Ascending aorta (tissue), 2 donors: ENCODE measurements around the gene MIPEP. TPM values are rescaled to one million over a fixed set of nuclear protein-coding genes. Genes with fewer than 3 reads are reported as not detected.

Experiments
- DNase-seq, 2 donors: peaks; one replicate each; pipeline ENCODE4 v3.0.0-alpha.2; 2019; ENCODE audit warnings: low spot score in 2 of 2
- H3K27ac ChIP-seq, 2 donors: fragments of 200-600 bp; sonication (generic); one replicate each; pipeline ENCODE4 v1.5.1; 2016 to 2017; ENCODE audit warnings: mild to moderate bottlenecking in 1 of 2
- H3K27me3 ChIP-seq: fragments of 200-600 bp; sonication (generic); one replicate; pipeline ENCODE4 v1.5.1; 2017
- H3K36me3 ChIP-seq, 2 donors: fragments of 200-600 bp; sonication (generic); one replicate each; pipeline ENCODE4 v1.5.1; 2016
- H3K4me1 ChIP-seq, 2 donors: fragments of 200-600 bp; sonication (generic); one replicate each; pipeline ENCODE4 v1.5.1; 2016 to 2017; ENCODE audit warnings: mild to moderate bottlenecking in 1 of 2
- H3K4me3 ChIP-seq, 2 donors: fragments of 200-600 bp; sonication (generic); one replicate each; pipeline ENCODE4 v1.5.1; 2016 to 2017; ENCODE audit warnings: mild to moderate bottlenecking in 1 of 2
- H3K9me3 ChIP-seq, 2 donors: fragments of 200-600 bp; sonication (generic); one replicate each; pipeline ENCODE4 v1.5.1; 2016
- CTCF ChIP-seq, 3 experiments: fragments of 200-600 bp in 2 of 3; fragments of 450-650 bp in 1 of 3; sonication (generic) in 2 of 3; IDR thresholded peaks; one replicate each; pipeline ENCODE4 v1.5.1; 2016 to 2019; ENCODE audit warnings: antibody characterized with exemption in 3 of 3, mild to moderate bottlenecking in 1 of 3, moderate library complexity in 1 of 3
- intact Hi-C: fragments of 100-400 bp; cut with DNase I; formaldehyde crosslinking; loops from one replicate; pipeline ENCODE4 v1.15.1; 2023
- total RNA-seq: library from RNA; depleted of rRNA; stranded (reverse); fragments of >200 nt; gene quantifications from one replicate; pipeline ENCODE4 v1.1.0, GENCODE V29; 2016

Gene MIPEP
- total RNA-seq, 1 donor from 2014 or later, result 2.8 TPM

- TF ChIP-seq CTCF (IDR thresholded peaks at IDR 0.05), result no peak
- Histone ChIP-seq H3K4me3 (no peak overlapping the region), H3K9me3 (no peaks in the 10 kb centered on the region), H3K36me3 (no peaks in the 10 kb centered on the region), H3K4me1 (no peaks in the 10 kb centered on the region), H3K27ac (no peak overlapping the region), H3K27me3 (no peaks in the 10 kb centered on the region)
- intact Hi-C loops, result no loop called here
- no peak for DNase-seq
Measured at GRCh38 chr13:23828866-23829265, 60.3 kb downstream of the MIPEP start.

GRCh38 chr13:23828086-23828485 is 61.1 kb downstream of the MIPEP start:
- H3K4me1 ChIP-seq, result no peaks in the 10 kb centered on the region
- intact Hi-C loops, result no loop called here
- no peak for TF ChIP-seq CTCF (IDR thresholded peaks at IDR 0.05)

GRCh38 chr13:23825179-23825578 is 64.0 kb downstream of the MIPEP start:
- no peaks in the 10 kb centered on the region for H3K27me3 ChIP-seq
- intact Hi-C loops, result no loop called here
- H3K9me3 ChIP-seq, result no peaks in the 10 kb centered on the region
- no peak for DNase-seq
- no peaks in the 10 kb centered on the region for H3K36me3 ChIP-seq
- H3K27ac ChIP-seq, result no peak overlapping the region
- no peaks in the 10 kb centered on the region for H3K4me1 ChIP-seq
- TF ChIP-seq CTCF (IDR thresholded peaks at IDR 0.05), result no peak
- no peak overlapping the region for H3K4me3 ChIP-seq

More at GRCh38 chr13:23828086-23828485, 61.1 kb downstream of the MIPEP start:
- no peaks in the 10 kb centered on the region for H3K9me3 ChIP-seq
- no peak for DNase-seq
- H3K4me3 ChIP-seq, result no peak overlapping the region
- no peaks in the 10 kb centered on the region for H3K36me3 ChIP-seq
- no peaks in the 10 kb centered on the region for H3K27me3 ChIP-seq
- no peak overlapping the region for H3K27ac ChIP-seq

GRCh38 chr13:23824371-23824770 is 64.8 kb downstream of the MIPEP start:
- no peaks in the 10 kb centered on the region for H3K4me1 ChIP-seq
- TF ChIP-seq CTCF (IDR thresholded peaks at IDR 0.05), result no peak
- no peaks in the 10 kb centered on the region for H3K9me3 ChIP-seq
- no peak overlapping the region for H3K27ac ChIP-seq
- no peak overlapping the region for H3K4me3 ChIP-seq
- no peaks in the 10 kb centered on the region for H3K27me3 ChIP-seq
- intact Hi-C loops, result no loop called here
- H3K36me3 ChIP-seq, result no peaks in the 10 kb centered on the region
- DNase-seq, result no peak

- Histone ChIP-seq H3K9me3 (no peaks in the 10 kb centered on the region), H3K4me1 (no peaks in the 10 kb centered on the region), H3K36me3 (no peaks in the 10 kb centered on the region), H3K27ac (no peak overlapping the region), H3K4me3 (no peak overlapping the region), H3K27me3 (no peaks in the 10 kb centered on the region)
- no peak for DNase-seq
- intact Hi-C loops, result no loop called here
- TF ChIP-seq CTCF (IDR thresholded peaks at IDR 0.05), result no peak
Measured at GRCh38 chr13:23822252-23822824, 66.9 kb downstream of the MIPEP start.

- intact Hi-C loops, result no loop called here
- no peak overlapping the region for H3K27ac ChIP-seq
- no peak overlapping the region for H3K4me3 ChIP-seq
- H3K4me1 ChIP-seq, result no peaks in the 10 kb centered on the region
- no peaks in the 10 kb centered on the region for H3K36me3 ChIP-seq
- H3K27me3 ChIP-seq, result no peaks in the 10 kb centered on the region
- TF ChIP-seq CTCF (IDR thresholded peaks at IDR 0.05), result no peak
- no peak for DNase-seq
- no peaks in the 10 kb centered on the region for H3K9me3 ChIP-seq
Measured at GRCh38 chr13:23820530-23820929, 68.7 kb downstream of the MIPEP start.
